Activated B cell treated with CpG ODN at 0.5 μM for 24 hours (primary cell): ENCODE measurements around the gene TBC1D22A. TPM values are rescaled to one million over a fixed set of nuclear protein-coding genes. Genes with fewer than 3 reads are reported as not detected.

Experiments
- ATAC-seq: fragments of 200-7000 bp; cut with Tn5 transposase; one replicate; pipeline ENCODE4 v1.10.0; 2021; ENCODE audit warnings: low read depth, mild to moderate bottlenecking, moderate library complexity
- CTCF ChIA-PET: fragments of 350-600 bp; sonication (Branson Sonifier 250); formaldehyde crosslinking; loops from one replicate; lab custom pipeline; 2021; ENCODE audit warnings: antibody characterized with exemption; lab: Charles Lee
- POLR2A ChIA-PET: fragments of 350-600 bp; sonication (Branson Sonifier 250); formaldehyde crosslinking; loops from one replicate; lab custom pipeline; 2021; ENCODE audit warnings: antibody characterized with exemption; lab: Charles Lee
- DNase-seq: peaks from one replicate; pipeline ENCODE4 v3.0.0; 2022
- H3K27ac Mint-ChIP-seq: one replicate; pipeline ENCODE4 v1.8.0; 2020; ENCODE audit warnings: mixed read lengths
- H3K27me3 Mint-ChIP-seq: one replicate; pipeline ENCODE4 v1.8.0; 2021; ENCODE audit warnings: mixed read lengths
- H3K36me3 Mint-ChIP-seq: one replicate; pipeline ENCODE4 v1.8.0; 2021; ENCODE audit warnings: low read depth, mixed read lengths
- H3K4me1 Mint-ChIP-seq: one replicate; pipeline ENCODE4 v1.8.0; 2021; ENCODE audit warnings: mixed read lengths
- H3K4me3 Mint-ChIP-seq: one replicate; pipeline ENCODE4 v1.8.0; 2020; ENCODE audit warnings: mild to moderate bottlenecking, mixed read lengths
- H3K9me3 Mint-ChIP-seq: one replicate; pipeline ENCODE4 v1.8.0; 2020; ENCODE audit warnings: mixed read lengths
- intact Hi-C: fragments of 100-400 bp; cut with micrococcal nuclease; formaldehyde crosslinking; loops from one replicate; pipeline ENCODE4 v1.15.1; 2024
- total RNA-seq: library from RNA; stranded (reverse); gene quantifications from 2 replicates; pipeline ENCODE4 v1.2.3, GENCODE V29; 2022
- TF ChIP-seq, protein P1 (sequence below): fragments of 200-600 bp; IDR thresholded peaks from one replicate; pipeline ENCODE4 v1.8.0; 2022; ENCODE audit warnings: antibody characterized with exemption, mild to moderate bottlenecking

The TBC1D22A gene
- total RNA-seq, 1 donor from 2014 or later = 85.9 TPM

DNA sequence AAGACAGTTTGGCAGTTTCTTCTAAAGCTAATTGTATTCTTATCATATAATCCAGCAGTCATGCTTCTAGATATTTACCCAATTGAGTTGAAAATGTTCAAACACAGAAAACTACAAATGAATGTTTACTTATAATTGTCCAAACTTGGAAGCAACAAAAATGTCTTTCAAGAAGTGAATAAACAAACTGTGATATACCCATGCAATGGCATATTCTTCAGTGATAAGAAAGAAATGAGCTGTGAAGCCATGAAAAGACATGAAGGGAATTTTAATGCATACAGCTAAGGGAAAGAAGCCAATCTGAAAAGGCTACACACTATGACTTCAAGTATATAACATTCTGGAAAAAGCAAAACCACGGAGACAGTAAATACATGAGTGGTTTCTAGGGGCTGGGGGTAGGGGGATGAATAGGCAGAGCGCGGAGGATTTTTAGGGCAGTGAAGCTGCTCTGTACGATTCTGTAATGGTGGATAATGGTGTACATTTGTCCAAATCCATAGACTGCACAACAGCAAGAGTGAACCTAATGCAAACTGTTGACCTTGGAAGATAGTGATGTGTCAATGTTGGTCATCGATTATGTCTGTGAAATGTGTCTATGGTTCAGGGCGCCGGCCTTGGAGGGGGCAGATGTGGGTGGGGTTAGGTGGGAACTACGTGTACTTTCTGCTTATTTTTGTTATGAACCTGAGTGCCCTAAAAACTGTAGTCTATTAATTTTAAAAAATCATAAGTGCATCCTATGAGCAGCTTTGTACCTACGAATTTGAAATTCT lies 424.9 kb downstream of the TBC1D22A start:
- ATAC-seq (no peak), DNase-seq (no peak)
- POLR2A ChIA-PET = no interaction called here
- Mint-ChIP-seq H3K36me3 (no peaks in the 10 kb centered on the region), H3K27me3 (no peaks in the 10 kb centered on the region), H3K9me3 (peaks cover 14% of the 10 kb centered on the region), H3K27ac (no peak overlapping the region), H3K4me3 (no peak overlapping the region), H3K4me1 (no peaks in the 10 kb centered on the region)
- CTCF ChIA-PET = no interaction called here
- TF ChIP-seq, protein P1, sequence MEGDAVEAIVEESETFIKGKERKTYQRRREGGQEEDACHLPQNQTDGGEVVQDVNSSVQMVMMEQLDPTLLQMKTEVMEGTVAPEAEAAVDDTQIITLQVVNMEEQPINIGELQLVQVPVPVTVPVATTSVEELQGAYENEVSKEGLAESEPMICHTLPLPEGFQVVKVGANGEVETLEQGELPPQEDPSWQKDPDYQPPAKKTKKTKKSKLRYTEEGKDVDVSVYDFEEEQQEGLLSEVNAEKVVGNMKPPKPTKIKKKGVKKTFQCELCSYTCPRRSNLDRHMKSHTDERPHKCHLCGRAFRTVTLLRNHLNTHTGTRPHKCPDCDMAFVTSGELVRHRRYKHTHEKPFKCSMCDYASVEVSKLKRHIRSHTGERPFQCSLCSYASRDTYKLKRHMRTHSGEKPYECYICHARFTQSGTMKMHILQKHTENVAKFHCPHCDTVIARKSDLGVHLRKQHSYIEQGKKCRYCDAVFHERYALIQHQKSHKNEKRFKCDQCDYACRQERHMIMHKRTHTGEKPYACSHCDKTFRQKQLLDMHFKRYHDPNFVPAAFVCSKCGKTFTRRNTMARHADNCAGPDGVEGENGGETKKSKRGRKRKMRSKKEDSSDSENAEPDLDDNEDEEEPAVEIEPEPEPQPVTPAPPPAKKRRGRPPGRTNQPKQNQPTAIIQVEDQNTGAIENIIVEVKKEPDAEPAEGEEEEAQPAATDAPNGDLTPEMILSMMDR = no peak
- intact Hi-C loops = no loop called here

DNA sequence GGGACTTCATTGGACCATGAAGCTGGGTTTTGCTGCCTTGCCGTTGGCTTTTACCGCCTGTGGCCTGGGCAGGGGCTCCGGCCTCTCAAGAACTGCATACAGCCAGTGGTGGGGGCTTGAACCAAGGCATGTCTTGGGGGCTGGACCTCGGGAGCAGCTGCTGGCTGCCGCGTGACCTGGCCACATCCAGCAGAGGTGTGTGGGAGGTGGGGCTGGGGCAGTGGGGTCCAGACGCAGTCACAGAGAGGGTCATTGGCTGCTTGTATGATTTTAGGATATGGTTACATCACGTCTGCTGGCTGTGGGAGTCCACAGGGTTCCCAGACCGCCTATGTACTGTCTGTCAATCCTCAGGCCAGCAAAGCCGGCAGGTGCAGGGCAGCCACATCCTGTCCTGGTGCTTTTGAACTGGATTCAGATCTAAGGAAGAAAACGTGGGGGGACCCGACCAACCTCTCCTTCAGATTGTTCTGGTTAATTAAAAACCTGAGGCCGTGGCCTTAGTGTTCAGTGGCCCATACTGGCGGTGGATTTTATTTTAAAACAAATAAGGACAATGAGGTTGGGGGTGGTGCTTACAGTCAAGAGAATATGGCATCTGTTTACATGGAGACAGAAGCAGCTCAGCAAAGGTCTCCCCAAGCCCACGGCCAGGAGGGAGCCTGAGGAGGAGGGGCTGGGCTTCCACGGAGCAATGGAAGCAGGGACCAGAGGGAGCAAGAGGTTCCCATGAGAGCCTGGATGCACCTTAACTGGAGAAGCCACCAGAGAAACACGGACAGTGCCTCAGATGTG lies 426.0 kb downstream of the TBC1D22A start:
- no peak overlapping the region for H3K27ac Mint-ChIP-seq
- intact Hi-C loops = no loop called here
- ChIA-PET CTCF (no interaction called here), POLR2A (interaction anchor here (0.7 kb wide), 1 partner anchor 654 kb away, joined by 3 read pairs; no protein-coding TSS in a partner anchor)
- ATAC-seq (no peak), DNase-seq (no peak)
- H3K4me3 Mint-ChIP-seq = no peak overlapping the region
- TF ChIP-seq, protein P1 = no peak
- H3K9me3 Mint-ChIP-seq = peaks cover 11% of the 10 kb centered on the region
- H3K4me1 Mint-ChIP-seq = no peaks in the 10 kb centered on the region
- no peaks in the 10 kb centered on the region for H3K27me3 Mint-ChIP-seq
- no peaks in the 10 kb centered on the region for H3K36me3 Mint-ChIP-seq

DNA sequence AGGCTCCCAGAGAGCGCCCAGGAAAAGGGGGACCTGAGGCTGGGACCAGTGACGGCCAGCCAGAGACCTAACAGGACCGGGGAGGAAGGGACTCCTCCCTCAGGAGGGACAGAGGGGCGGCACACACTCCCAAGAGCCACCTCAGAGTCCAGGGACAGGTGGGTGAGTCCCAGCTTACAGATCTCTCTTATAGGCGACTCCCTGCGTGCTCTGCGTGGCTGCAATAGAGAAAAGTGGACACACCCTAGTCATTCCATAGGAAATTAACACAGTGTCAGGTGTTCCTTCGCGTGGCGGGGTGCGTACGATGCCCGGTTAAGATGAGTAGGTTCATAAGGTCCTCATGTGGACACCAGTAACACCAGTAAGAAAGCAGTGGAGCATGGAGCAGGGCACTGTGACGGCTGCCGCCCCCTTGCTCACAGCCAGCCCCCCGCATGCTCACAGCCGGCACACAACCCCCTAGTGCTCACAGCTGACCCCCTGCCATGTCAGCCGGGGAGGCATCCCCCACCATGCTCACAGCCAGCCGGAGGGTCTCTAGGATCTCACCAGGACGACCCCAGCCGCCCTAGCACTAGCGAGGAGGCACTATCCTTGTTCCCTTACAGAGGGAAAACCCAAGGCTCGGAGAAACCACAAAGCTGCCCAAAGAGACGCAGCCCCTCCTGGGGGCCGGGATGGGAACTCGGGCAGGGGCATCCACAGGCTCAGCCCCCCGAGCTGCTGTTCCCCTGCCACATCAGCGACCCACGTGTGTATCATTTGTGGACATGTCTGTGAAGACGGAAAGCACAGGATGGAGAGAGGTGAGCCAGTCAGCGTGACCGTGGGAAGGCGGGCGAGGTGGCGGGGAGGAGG lies 426.8 kb downstream of the TBC1D22A start:
- ChIA-PET CTCF (no interaction called here), POLR2A (interaction anchor here (0.7 kb wide), 1 partner anchor 653 kb away, joined by 3 read pairs; no protein-coding TSS in a partner anchor)
- Mint-ChIP-seq H3K36me3 (no peaks in the 10 kb centered on the region), H3K27ac (no peak overlapping the region), H3K4me1 (no peaks in the 10 kb centered on the region), H3K4me3 (no peak overlapping the region), H3K9me3 (peaks cover 11% of the 10 kb centered on the region), H3K27me3 (no peaks in the 10 kb centered on the region)
- DNase-seq (peak; percentile 3), ATAC-seq (no peak)
- intact Hi-C loops = no loop called here
- TF ChIP-seq, protein P1 = no peak

- no peak overlapping the region for H3K4me3 Mint-ChIP-seq
- ChIA-PET CTCF (no interaction called here), POLR2A (no interaction called here)
- H3K4me1 Mint-ChIP-seq = no peaks in the 10 kb centered on the region
- H3K27me3 Mint-ChIP-seq = no peaks in the 10 kb centered on the region
- H3K27ac Mint-ChIP-seq = no peak overlapping the region
- intact Hi-C loops = no loop called here
- peaks cover 6% of the 10 kb centered on the region for H3K9me3 Mint-ChIP-seq
- ATAC-seq = no peak
- no peaks in the 10 kb centered on the region for H3K36me3 Mint-ChIP-seq
- TF ChIP-seq, protein P1 = no peak
- peak; percentile 7 for DNase-seq
Observed at GRCh38 chr22:47190276-47190956, 428.0 kb downstream of the TBC1D22A start.
